GM12801 (cell line): ENCODE data around the gene TMC5.

Experiments used
- TF ChIP-seq, protein P1 (sequence below): IDR thresholded peaks from one replicate; pipeline ENCODE4 v1.5.1; 2011; ENCODE audit warnings: control low read depth; ENCODE audit not compliant: insufficient read length; ENCODE audit errors: extremely low read depth

Gene TMC5

DNA sequence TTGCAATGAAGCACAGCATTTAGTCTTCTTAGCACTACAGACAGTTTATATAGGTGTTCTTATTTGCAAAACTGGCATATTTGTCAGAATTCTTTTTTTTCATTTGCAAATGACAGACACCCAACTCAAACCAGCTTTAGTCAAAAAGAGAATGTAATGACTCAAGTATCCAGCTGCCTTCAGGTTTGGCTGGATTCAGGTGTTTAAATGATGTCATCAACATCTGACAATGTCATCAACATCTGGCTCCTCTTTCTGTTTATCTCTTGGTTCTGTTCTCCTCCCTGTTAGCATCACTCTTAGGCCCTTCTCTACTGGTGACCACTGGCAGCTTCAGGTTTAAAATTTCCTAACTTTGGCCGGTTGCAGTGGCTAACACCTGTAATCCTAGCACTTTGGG, 18.9 kb downstream of the TMC5 start:
- TF ChIP-seq, protein P1, sequence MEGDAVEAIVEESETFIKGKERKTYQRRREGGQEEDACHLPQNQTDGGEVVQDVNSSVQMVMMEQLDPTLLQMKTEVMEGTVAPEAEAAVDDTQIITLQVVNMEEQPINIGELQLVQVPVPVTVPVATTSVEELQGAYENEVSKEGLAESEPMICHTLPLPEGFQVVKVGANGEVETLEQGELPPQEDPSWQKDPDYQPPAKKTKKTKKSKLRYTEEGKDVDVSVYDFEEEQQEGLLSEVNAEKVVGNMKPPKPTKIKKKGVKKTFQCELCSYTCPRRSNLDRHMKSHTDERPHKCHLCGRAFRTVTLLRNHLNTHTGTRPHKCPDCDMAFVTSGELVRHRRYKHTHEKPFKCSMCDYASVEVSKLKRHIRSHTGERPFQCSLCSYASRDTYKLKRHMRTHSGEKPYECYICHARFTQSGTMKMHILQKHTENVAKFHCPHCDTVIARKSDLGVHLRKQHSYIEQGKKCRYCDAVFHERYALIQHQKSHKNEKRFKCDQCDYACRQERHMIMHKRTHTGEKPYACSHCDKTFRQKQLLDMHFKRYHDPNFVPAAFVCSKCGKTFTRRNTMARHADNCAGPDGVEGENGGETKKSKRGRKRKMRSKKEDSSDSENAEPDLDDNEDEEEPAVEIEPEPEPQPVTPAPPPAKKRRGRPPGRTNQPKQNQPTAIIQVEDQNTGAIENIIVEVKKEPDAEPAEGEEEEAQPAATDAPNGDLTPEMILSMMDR: no peak

DNA sequence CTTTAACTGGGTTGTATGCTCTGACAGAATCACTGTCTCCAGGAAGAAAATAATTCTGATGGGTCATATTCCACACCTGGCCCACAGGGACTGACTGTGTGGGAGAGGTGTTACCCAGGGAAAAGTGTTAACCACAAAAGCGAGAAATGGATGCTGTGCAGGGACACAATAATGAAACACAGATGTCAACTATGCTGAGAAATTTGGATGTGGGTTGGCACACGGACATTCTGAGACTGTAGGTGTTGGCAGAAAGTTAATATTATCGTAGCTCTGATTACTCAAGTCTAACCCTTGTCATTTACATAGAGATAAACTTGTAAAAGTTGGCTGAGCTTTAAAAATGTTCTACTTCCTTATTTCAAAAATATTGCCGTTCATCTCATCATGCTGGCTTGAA, 19.6 kb downstream of the TMC5 start:
- TF ChIP-seq, protein P1: no peak

DNA sequence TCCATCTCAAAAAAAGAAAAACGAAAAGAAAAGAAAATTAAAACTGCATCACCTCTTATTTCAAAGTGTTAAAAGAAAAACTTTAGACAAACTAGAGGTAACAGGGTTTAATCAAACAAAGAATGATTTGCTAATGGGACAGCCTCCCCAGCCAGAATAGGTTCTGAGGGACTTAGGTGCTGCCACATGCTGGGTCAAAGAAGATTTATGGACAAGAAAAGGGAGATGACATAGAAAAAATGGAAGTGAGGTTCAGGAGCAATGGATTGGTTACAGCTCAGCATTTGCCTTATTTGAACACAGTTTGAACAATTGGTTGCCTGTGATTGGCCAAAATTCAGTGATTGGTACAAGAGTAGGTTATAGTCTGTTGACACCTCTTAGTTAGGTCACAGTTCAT, 21.1 kb downstream of the TMC5 start:
- TF ChIP-seq, protein P1: no peak

DNA sequence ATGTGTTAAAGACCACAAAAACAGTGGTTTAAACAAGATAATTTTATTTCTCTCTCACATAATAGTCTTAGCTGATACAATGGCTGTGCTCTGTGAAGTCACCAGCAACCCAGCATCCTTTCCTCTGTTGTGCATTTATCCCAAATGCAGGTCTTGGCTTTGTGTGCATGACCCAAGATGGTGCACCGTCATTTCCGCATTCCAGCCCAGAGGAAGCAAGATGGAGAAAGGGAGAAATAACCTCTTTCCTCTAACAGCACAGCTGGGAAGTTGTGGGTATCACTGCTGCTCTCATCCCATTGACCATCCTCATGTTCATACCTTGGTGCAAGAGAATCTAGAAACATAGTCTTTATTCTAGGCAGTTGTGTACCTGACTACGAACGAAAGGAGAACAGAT, 21.8 kb downstream of the TMC5 start:
- TF ChIP-seq, protein P1: no peak

DNA sequence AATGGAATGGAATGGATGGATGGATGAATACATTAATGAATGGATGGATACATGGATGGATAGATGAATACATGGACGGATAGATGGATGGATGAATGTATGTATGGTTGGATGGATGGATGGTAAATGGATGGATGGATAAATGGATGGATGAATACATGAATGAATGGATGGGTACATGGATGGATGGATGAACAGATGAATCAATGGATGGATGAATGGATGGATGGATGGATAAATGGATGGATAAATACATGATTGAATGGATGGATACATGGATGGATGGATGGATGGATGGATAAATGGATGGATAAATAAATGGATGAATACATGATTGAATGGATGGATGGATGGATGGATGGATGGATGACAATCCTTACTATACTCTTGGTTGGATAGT, 26.0 kb downstream of the TMC5 start:
- TF ChIP-seq, protein P1: no peak

DNA sequence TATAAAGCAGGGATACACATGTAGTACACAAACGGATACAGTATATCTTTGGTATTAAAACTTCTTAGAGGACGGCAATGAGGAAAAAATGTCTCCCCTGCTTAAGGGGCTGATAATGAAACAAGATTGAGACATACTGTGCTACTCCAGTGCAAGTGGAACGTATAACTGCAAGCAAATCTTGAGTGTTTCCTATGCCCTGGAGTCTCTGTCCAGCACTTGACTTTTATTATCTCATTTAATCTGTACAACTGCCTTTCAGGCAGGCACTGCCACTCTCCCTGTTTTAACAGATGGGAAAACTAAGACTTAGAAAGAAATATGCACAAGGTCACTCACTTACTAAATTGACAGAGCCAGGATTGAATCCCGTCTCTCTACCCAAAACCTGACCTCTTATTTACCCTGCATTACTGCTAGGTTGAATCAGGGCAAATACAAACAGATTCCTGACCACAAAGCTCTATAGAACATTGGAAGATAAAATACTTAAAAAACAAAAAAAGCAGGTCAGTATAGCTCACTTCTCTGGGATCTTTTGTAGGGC, 28.7 kb downstream of the TMC5 start:
- TF ChIP-seq, protein P1: no peak

DNA sequence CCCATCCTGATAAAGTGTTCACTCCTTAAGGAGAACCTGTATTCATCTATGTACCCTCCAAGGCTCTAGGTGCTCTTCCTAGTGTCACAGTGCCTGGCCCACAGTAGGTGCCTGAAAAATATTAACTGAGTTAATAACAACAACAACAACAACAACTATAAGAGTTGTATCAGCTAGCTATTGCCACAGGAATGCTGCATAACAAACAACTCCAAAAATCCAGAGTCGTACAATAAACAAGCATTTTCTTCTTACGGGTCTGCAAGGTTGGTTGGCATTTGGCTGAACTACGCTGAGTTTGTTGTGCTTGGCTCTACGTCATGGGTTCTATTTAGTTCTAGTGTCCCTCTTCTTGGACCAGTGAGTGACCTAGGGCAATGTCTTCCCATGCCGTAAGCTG, 29.2 kb downstream of the TMC5 start:
- TF ChIP-seq, protein P1: no peak
